Measurements from ENCODE around the gene DEK. TPM values are rescaled to one million over a fixed set of nuclear protein-coding genes. Genes with fewer than 3 reads are reported as not detected.
"Not testable (repeated sequence)": the region's sequence is repeated elsewhere in the genome, so short reads cannot be mapped to it uniquely, and the experiment has no call there.

The DEK gene
- total RNA-seq (2021) = 224 and 234 TPM in 2 replicates
- percentile 99 among the genes with signal in this experiment for Bru-seq, nascent RNA
- percentile 97 among the genes with signal in this experiment for BruChase-seq, experiment 1, labeled RNA remaining after a 2-hour chase
- percentile 98 among the genes with signal in this experiment for BruChase-seq, experiment 2, labeled RNA remaining after a 6-hour chase
- long read RNA-seq, transcript DEK-202 (11 exons, 3,427 nt) = major isoform, 532 of 645 reads
- long read RNA-seq, partial matches to known transcripts = 51 of 645 reads
- long read RNA-seq, other reads (novel, unspliced or antisense) = 60 of 645 reads

GRCh38 chr6:18264219-18264922, at the start of gene DEK:
Gene DEK, minus strand, starts transcription at chr6:18264530. Its CDS starts 543 bp downstream, at chr6:18263987.
- intact Hi-C loops (cut with micrococcal nuclease; ENCODE audit: unreplicated experiment) = loop anchor here (5.0 kb wide), 1 partner anchor 238 kb away; no protein-coding TSS in a partner anchor
- peak; percentile 94 for DNase-seq (ENCODE audit: low spot score)
- Histone ChIP-seq H3K36me3 (ENCODE audit: insufficient read depth, low read length, poor library complexity, severe bottlenecking) (peaks cover 10% of the 10 kb centered on the region), H3K4me1 (ENCODE audit: insufficient read depth, low read length, poor library complexity, severe bottlenecking) (peaks cover 40% of the 10 kb centered on the region), H3K27me3 (replicated peaks; ENCODE audit: insufficient read depth, low read depth, low read length, poor library complexity) (no peaks in the 10 kb centered on the region), H3K27ac (ENCODE audit: low read depth, low read length, poor library complexity, severe bottlenecking) (peak within 1 kb of the TSS; percentile 87), H3K9me3 (ENCODE audit: low read depth, low read length, poor library complexity, severe bottlenecking) (no peaks in the 10 kb centered on the region), H3K4me3 (ENCODE audit: low read depth, low read length, poor library complexity, severe bottlenecking) (peak within 1 kb of the TSS; percentile 69)
- ChIA-PET POLR2A (ENCODE audit: low non-redundant PET) (no interaction called here), CTCF (interaction anchor here (0.6 to 0.7 kb wide), 3 partner anchors 9 to 237 kb away, joined by 4 to 9 read pairs (median 5); no protein-coding TSS in a partner anchor)
- BruUV-seq (replicated peaks) = no TSS peak
- no peak for TF ChIP-seq EZH2 (IDR thresholded peaks at IDR 0.05; ENCODE audit: borderline replicate concordance, low read depth, low read length, poor library complexity, severe bottlenecking)
- TF ChIP-seq CTCF (conservative IDR thresholded peaks at IDR 0.05; ENCODE audit: low read depth, low read length) = peak; percentile 53

- H3K27me3 ChIP-seq (replicated peaks; ENCODE audit: insufficient read depth, low read depth, low read length, poor library complexity) = no peaks in the 10 kb centered on the region
- intact Hi-C loops (cut with micrococcal nuclease; ENCODE audit: unreplicated experiment) = no loop called here
- no peak overlapping the region for H3K4me3 ChIP-seq (ENCODE audit: low read depth, low read length, poor library complexity, severe bottlenecking)
- ChIA-PET CTCF (no interaction called here), POLR2A (ENCODE audit: low non-redundant PET) (no interaction called here)
- DNase-seq (ENCODE audit: low spot score) = no peak
- no peak overlapping the region for H3K27ac ChIP-seq (ENCODE audit: low read depth, low read length, poor library complexity, severe bottlenecking)
- no TSS peak for BruUV-seq (replicated peaks)
- no peaks in the 10 kb centered on the region for H3K9me3 ChIP-seq (ENCODE audit: low read depth, low read length, poor library complexity, severe bottlenecking)
- H3K36me3 ChIP-seq (ENCODE audit: insufficient read depth, low read length, poor library complexity, severe bottlenecking) = no peaks in the 10 kb centered on the region
- no peak for TF ChIP-seq EZH2 (IDR thresholded peaks at IDR 0.05; ENCODE audit: borderline replicate concordance, low read depth, low read length, poor library complexity, severe bottlenecking)
- TF ChIP-seq CTCF (conservative IDR thresholded peaks at IDR 0.05; ENCODE audit: low read depth, low read length) = no peak
- H3K4me1 ChIP-seq (ENCODE audit: insufficient read depth, low read length, poor library complexity, severe bottlenecking) = no peaks in the 10 kb centered on the region
Measured at GRCh38 chr6:18312368-18312767, 48.0 kb upstream of the DEK start.

GRCh38 chr6:18310010-18310409, 45.7 kb upstream of the DEK start:
- BruUV-seq (replicated peaks); H3K27ac ChIP-seq (ENCODE audit: low read depth, low read length, poor library complexity, severe bottlenecking); H3K27me3 ChIP-seq (replicated peaks; ENCODE audit: insufficient read depth, low read depth, low read length, poor library complexity); H3K9me3 ChIP-seq (ENCODE audit: low read depth, low read length, poor library complexity, severe bottlenecking); DNase-seq (ENCODE audit: low spot score); intact Hi-C loops (cut with micrococcal nuclease; ENCODE audit: unreplicated experiment); H3K4me3 ChIP-seq (ENCODE audit: low read depth, low read length, poor library complexity, severe bottlenecking); CTCF ChIA-PET; H3K4me1 ChIP-seq (ENCODE audit: insufficient read depth, low read length, poor library complexity, severe bottlenecking); POLR2A ChIA-PET (ENCODE audit: low non-redundant PET); H3K36me3 ChIP-seq (ENCODE audit: insufficient read depth, low read length, poor library complexity, severe bottlenecking): not testable (repeated sequence)

All from A673 (cell line).